Panc1 (cell line): ENCODE results near the gene MGAT4A. TPM values are rescaled to one million over a fixed set of nuclear protein-coding genes. Genes with fewer than 3 reads are reported as not detected.

ENCODE experiments used
- ATAC-seq: fragments of 200-7000 bp; cut with Tn5 transposase; 2 replicates; pipeline ENCODE4 v1.9.1; 2020; ENCODE audit warnings: mild to moderate bottlenecking, moderate library complexity
- BruUV-seq: library from RNA; stranded (reverse); fragments of 400-500 nt; replicated peaks from 2 replicates; lab custom pipeline; 2021; lab: Mats Ljungman, UMichigan
- CTCF ChIA-PET: fragments of 300-600 bp; sonication (Branson Sonifier 250); formaldehyde crosslinking; loops from one replicate; lab custom pipeline; 2022; ENCODE audit warnings: antibody characterized with exemption; lab: Charles Lee
- POLR2A ChIA-PET: fragments of 300-600 bp; sonication (Branson Sonifier 250); formaldehyde crosslinking; loops from one replicate; lab custom pipeline; 2022; ENCODE audit warnings: antibody characterized with exemption; lab: Charles Lee
- DNase-seq: peaks from one replicate; pipeline ENCODE4 v3.0.0-alpha.2; 2010; ENCODE audit warnings: low read depth, low spot score
- H3K27ac ChIP-seq: 2 replicates; pipeline ENCODE4 v1.5.1; 2011; ENCODE audit warnings: mild to moderate bottlenecking, low read length, inconsistent platforms
- H3K27me3 ChIP-seq: fragments of 200-500 bp; sonication (Bioruptor generic); 2 replicates; pipeline ENCODE4 v1.6.0; 2014; ENCODE audit warnings: low read length, inconsistent platforms; ENCODE audit not compliant: control insufficient read depth, insufficient read depth
- H3K36me3 ChIP-seq: fragments of 200-500 bp; sonication (Bioruptor generic); 2 replicates; pipeline ENCODE4 v1.5.1; 2014; ENCODE audit warnings: inconsistent platforms, mild to moderate bottlenecking, low read length, moderate library complexity; ENCODE audit not compliant: control insufficient read depth, insufficient read depth
- H3K4me1 ChIP-seq: 2 replicates; pipeline ENCODE4 v1.5.1; 2011; ENCODE audit warnings: inconsistent platforms, mild to moderate bottlenecking, low read length, moderate library complexity; ENCODE audit not compliant: control insufficient read depth, insufficient read depth
- H3K4me3 ChIP-seq, 2 experiments: 2 replicates each; pipeline ENCODE4 v1.5.1; 2011 to 2012; ENCODE audit warnings: low read depth in 2 of 2, low read length in 2 of 2, mild to moderate bottlenecking in 2 of 2, inconsistent platforms in 1 of 2, moderate library complexity in 1 of 2
- H3K9me3 ChIP-seq: fragments of 200-500 bp; sonication (Bioruptor generic); 2 replicates; pipeline ENCODE4 v1.5.1; 2014; ENCODE audit warnings: low read depth, mild to moderate bottlenecking, inconsistent platforms, low read length, moderate library complexity; ENCODE audit not compliant: control insufficient read depth, insufficient read depth
- CTCF ChIP-seq: fragments of 450-650 bp; IDR thresholded peaks from 2 replicates; pipeline ENCODE4 v1.5.1; 2017; ENCODE audit warnings: mild to moderate bottlenecking
- POLR2AphosphoS5 ChIP-seq: IDR thresholded peaks from 2 replicates; pipeline ENCODE4 v1.6.1; 2012; ENCODE audit warnings: mild to moderate bottlenecking, low read depth, low read length, moderate library complexity
- REST ChIP-seq, 2 experiments: IDR thresholded peaks; 2 replicates each; pipeline ENCODE4 v1.6.1; 2011 to 2012; ENCODE audit warnings: low read depth in 2 of 2, control low read depth in 1 of 2, low read length in 1 of 2, mild to moderate bottlenecking in 1 of 2, moderate library complexity in 1 of 2; ENCODE audit not compliant: insufficient read depth in 1 of 2
- SIN3A ChIP-seq: IDR thresholded peaks from 2 replicates; pipeline ENCODE4 v1.6.1; 2012; ENCODE audit warnings: low read depth, mild to moderate bottlenecking, low read length, moderate library complexity, borderline replicate concordance; ENCODE audit not compliant: insufficient read depth
- TCF7L2 ChIP-seq: IDR thresholded peaks from 2 replicates; pipeline ENCODE4 v1.6.1; 2011; ENCODE audit warnings: mild to moderate bottlenecking, low read depth, low read length, inconsistent platforms
- in situ Hi-C: cut with HindIII; loops from 2 replicates; pipeline ENCODE4 v1.10.0; 2016; ENCODE audit warnings: low sequenced_read_pairs, low pct_unique_long_range_greater_than_20kb
- intact Hi-C: fragments of 100-400 bp; cut with micrococcal nuclease; formaldehyde crosslinking; loops from one replicate; pipeline ENCODE4 v1.10.0; 2022; ENCODE audit not compliant: unreplicated experiment
- total RNA-seq: library from RNA; stranded (reverse); gene quantifications from one replicate; pipeline ENCODE4 v1.2.1, GENCODE V29; 2021; ENCODE audit not compliant: unreplicated experiment

MGAT4A gene
- total RNA-seq, 1 experiment from 2014 or later, result 4.4 TPM

- POLR2A ChIA-PET, result no interaction called here
- in situ Hi-C loops (no loop called here), intact Hi-C loops (no loop called here)
Observed at GRCh38 chr2:98648451-98648850, 82.5 kb downstream of the MGAT4A start.

GRCh38 chr2:98647636-98648035 lies 83.3 kb downstream of the MGAT4A start:
- H3K9me3 ChIP-seq, result no peaks in the 10 kb centered on the region
- no peak for TF ChIP-seq TCF7L2
- no peak for TF ChIP-seq SIN3A
- TF ChIP-seq REST (IDR thresholded peaks at IDR 0.05; ENCODE audit: insufficient read depth in 1 of 2, low read depth in 2 of 2, low read length in 1 of 2), result no peak
- TF ChIP-seq CTCF, result no peak
- TF ChIP-seq POLR2AphosphoS5, result no peak
- ChIA-PET POLR2A (no interaction called here), CTCF (no interaction called here)
- no peaks in the 10 kb centered on the region; the same call in 1 of the 2 replicates for H3K27me3 ChIP-seq
- intact Hi-C loops, result no loop called here
- no peak for DNase-seq
- ATAC-seq, result no peak
- in situ Hi-C loops, result no loop called here
- H3K36me3 ChIP-seq, result no peaks in the 10 kb centered on the region
- no TSS peak for BruUV-seq
- no peak overlapping the region for H3K4me3 ChIP-seq
- no peaks in the 10 kb centered on the region for H3K4me1 ChIP-seq
- no peak overlapping the region for H3K27ac ChIP-seq

More at GRCh38 chr2:98648451-98648850, 82.5 kb downstream of the MGAT4A start:
- ATAC-seq, result no peak
- CTCF ChIA-PET, result no interaction called here
- Histone ChIP-seq H3K4me1 (no peaks in the 10 kb centered on the region), H3K4me3 (no peak overlapping the region), H3K27ac (no peak overlapping the region), H3K27me3 (no peaks in the 10 kb centered on the region; the same call in 1 of the 2 replicates), H3K36me3 (no peaks in the 10 kb centered on the region), H3K9me3 (no peaks in the 10 kb centered on the region)
- TF ChIP-seq REST (IDR thresholded peaks at IDR 0.05; ENCODE audit: insufficient read depth in 1 of 2, low read depth in 2 of 2, low read length in 1 of 2), result no peak
- no peak for TF ChIP-seq CTCF
- TF ChIP-seq POLR2AphosphoS5, result no peak
- TF ChIP-seq SIN3A, result no peak
- TF ChIP-seq TCF7L2, result no peak
- DNase-seq, result no peak
- BruUV-seq, result no TSS peak
